SK-N-SH (cell line): ENCODE results near the gene ZBTB6. TPM values are rescaled to one million over a fixed set of nuclear protein-coding genes. Genes with fewer than 3 reads are reported as not detected.

Experiments
- CTCF ChIA-PET: fragments of 300-600, 350-600 bp; formaldehyde crosslinking; extraction: SDS; loops from one replicate; lab custom pipeline; 2021; lab: Yijun Ruan, JAX
- POLR2A ChIA-PET: fragments of 350-600 bp; sonication (Branson Sonifier 250); formaldehyde crosslinking; extraction: SDS; loops from one replicate; lab custom pipeline; 2020; ENCODE audit warnings: antibody characterized with exemption, inconsistent platforms; lab: Yijun Ruan, JAX
- DNase-seq: peaks from one replicate; pipeline ENCODE4 v3.0.0; 2012
- H2AFZ ChIP-seq: fragments of 200-600 bp; sonication (generic); 2 replicates; pipeline ENCODE4 v1.8.1; 2016; ENCODE audit warnings: antibody characterized with exemption, mild to moderate bottlenecking, low read depth
- H3F3A ChIP-seq: fragments of 200-600 bp; sonication (generic); replicated peaks from 2 replicates; pipeline ENCODE3; 2016; ENCODE audit warnings: antibody characterized with exemption, mild to moderate bottlenecking; ENCODE audit not compliant: insufficient read depth
- H3K27ac ChIP-seq, 2 experiments: fragments of 200-500 bp in 1 of 2; fragments of 200-600 bp in 1 of 2; sonication (Bioruptor generic) in 1 of 2; sonication (generic), shearing (Covaris generic) in 1 of 2; 2 replicates each; pipeline versions ENCODE4 v1.5.1 to v1.6.1; 2014 to 2016; ENCODE audit warnings: low read depth in 2 of 2, inconsistent platforms in 1 of 2, low read length in 1 of 2, mild to moderate bottlenecking in 1 of 2, mixed read lengths in 1 of 2
- H3K27me3 ChIP-seq: fragments of 200-600 bp; sonication (generic), shearing (Covaris generic); 2 replicates; pipeline ENCODE4 v1.6.1; 2016; ENCODE audit warnings: mixed run types; ENCODE audit not compliant: insufficient read depth
- H3K36me3 ChIP-seq, 2 experiments: fragments of 200-500 bp in 1 of 2; fragments of 200-600 bp in 1 of 2; sonication (Bioruptor generic) in 1 of 2; sonication (generic) in 1 of 2; replicated peaks in 1 of 2; 2 replicates each; pipeline versions ENCODE3 to v1.5.1; 2014 to 2016; ENCODE audit warnings: low read length in 1 of 2, mild to moderate bottlenecking in 1 of 2; ENCODE audit not compliant: insufficient read depth in 2 of 2, control insufficient read depth in 1 of 2
- H3K4me1 ChIP-seq, 2 experiments: fragments of 200-500 bp in 1 of 2; fragments of 200-600 bp in 1 of 2; sonication (Bioruptor generic) in 1 of 2; sonication (generic), shearing (Covaris generic) in 1 of 2; 2 replicates each; pipeline versions ENCODE4 v1.5.1 to v1.6.1; 2014 to 2016; ENCODE audit warnings: low read depth in 1 of 2, low read length in 1 of 2, mixed run types in 1 of 2; ENCODE audit not compliant: insufficient read depth in 2 of 2, control insufficient read depth in 1 of 2
- H3K4me2 ChIP-seq: fragments of 200-600 bp; sonication (generic), shearing (Covaris generic); 2 replicates; pipeline ENCODE4 v1.6.1; 2017; ENCODE audit warnings: mixed run types
- H3K4me3 ChIP-seq, 2 experiments: fragments of 200-500 bp in 1 of 2; fragments of 200-600 bp in 1 of 2; sonication (Bioruptor generic) in 1 of 2; sonication (generic), shearing (Covaris generic) in 1 of 2; 2 replicates each; pipeline versions ENCODE4 v1.5.1 to v1.8.1; 2014 to 2016; ENCODE audit warnings: low read depth in 2 of 2, inconsistent platforms in 1 of 2, low read length in 1 of 2, mild to moderate bottlenecking in 1 of 2, mixed read lengths in 1 of 2, moderate library complexity in 1 of 2
- H3K79me2 ChIP-seq: fragments of 200-600 bp; sonication (generic); 2 replicates; pipeline ENCODE4 v1.8.1; 2017; ENCODE audit warnings: mild to moderate bottlenecking; ENCODE audit not compliant: insufficient read depth
- H3K9ac ChIP-seq: fragments of 200-600 bp; sonication (generic); 2 replicates; pipeline ENCODE4 v1.6.1; 2017; ENCODE audit warnings: mixed run types
- H3K9me2 ChIP-seq: fragments of 200-600 bp; sonication (generic); 2 replicates; pipeline ENCODE4 v1.6.1; 2017; ENCODE audit warnings: mixed run types
- H3K9me3 ChIP-seq: fragments of 200-600 bp; sonication (generic); 2 replicates; pipeline ENCODE4 v1.6.1; 2017; ENCODE audit warnings: mixed run types, mild to moderate bottlenecking, moderate library complexity
- H4K20me1 ChIP-seq: fragments of 200-600 bp; sonication (generic); 2 replicates; pipeline ENCODE4 v1.6.1; 2017; ENCODE audit warnings: mild to moderate bottlenecking, mixed run types; ENCODE audit not compliant: insufficient read depth
- CTCF ChIP-seq: fragments of 200-600 bp; sonication (generic); IDR thresholded peaks from 2 replicates; pipeline ENCODE4 v1.6.1; 2017; ENCODE audit warnings: antibody characterized with exemption, mild to moderate bottlenecking, moderate library complexity
- ELF1 ChIP-seq: IDR thresholded peaks from 2 replicates; pipeline ENCODE4 v1.4.0; 2012
- FOSL2 ChIP-seq: IDR thresholded peaks from 2 replicates; pipeline ENCODE4 v1.4.0; 2012; ENCODE audit warnings: low read depth, mild to moderate bottlenecking, moderate library complexity, borderline replicate concordance
- FOXM1 ChIP-seq: IDR thresholded peaks from 2 replicates; pipeline ENCODE4 v1.4.0; 2012; ENCODE audit warnings: low read depth, mild to moderate bottlenecking
- GABPA ChIP-seq: IDR thresholded peaks from 2 replicates; pipeline ENCODE4 v1.4.0; 2012; ENCODE audit warnings: low read depth, mild to moderate bottlenecking
- MAX ChIP-seq: IDR thresholded peaks from 2 replicates; pipeline ENCODE4 v1.4.0; 2012; ENCODE audit warnings: low read depth
- NFIC ChIP-seq: IDR thresholded peaks from 2 replicates; pipeline ENCODE4 v1.4.0; 2012; ENCODE audit warnings: borderline replicate concordance
- REST ChIP-seq: IDR thresholded peaks from 2 replicates; pipeline ENCODE4 v1.6.1; 2012; ENCODE audit warnings: mild to moderate bottlenecking, low read depth, low read length, moderate library complexity
- RFX5 ChIP-seq: IDR thresholded peaks from 2 replicates; pipeline ENCODE4 v1.6.1; 2012; ENCODE audit warnings: mild to moderate bottlenecking, improper control_type of control experiment, low read length
- RXRA ChIP-seq: IDR thresholded peaks from 2 replicates; pipeline ENCODE4 v1.4.0; 2012; ENCODE audit warnings: low read depth, mild to moderate bottlenecking, borderline replicate concordance
- SMC3 ChIP-seq: IDR thresholded peaks from 2 replicates; pipeline ENCODE4 v1.6.1; 2012; ENCODE audit warnings: low read depth, low read length, improper control_type of control experiment
- TAF1 ChIP-seq: IDR thresholded peaks from 2 replicates; pipeline ENCODE4 v1.6.1; 2012; ENCODE audit warnings: low read depth, mild to moderate bottlenecking, low read length, moderate library complexity, borderline replicate concordance
- TEAD4 ChIP-seq: IDR thresholded peaks from 2 replicates; pipeline ENCODE4 v1.4.0; 2012; ENCODE audit warnings: mild to moderate bottlenecking, borderline replicate concordance; ENCODE audit not compliant: insufficient read depth
- USF2 ChIP-seq: fragments of 150-350 bp; IDR thresholded peaks from 2 replicates; pipeline ENCODE4 v1.6.1; 2017; ENCODE audit warnings: antibody characterized with exemption, low read length, low read depth, borderline replicate concordance
- ZBTB33 ChIP-seq: IDR thresholded peaks from 2 replicates; pipeline ENCODE4 v1.4.0; 2012; ENCODE audit warnings: low read depth, borderline replicate concordance
- WGBS: methylation state at CpG from one replicate; pipeline ENCODE4 v1.1.6; 2017; ENCODE audit warnings: low lambda C conversion rate; 5-methylcytosine and 5-hydroxymethylcytosine counted together
- polyA plus RNA-seq, 3 experiments: library from polyadenylated mRNA; depleted of rRNA; stranded (reverse); fragments of >200 nt; gene quantifications; 2 replicates each; pipeline ENCODE4 v1.2.3, GENCODE V29; 2012

Gene ZBTB6
- polyA plus RNA-seq, 1 of the 3 experiments (the other 2 are of a cell fraction) = 2.2 TPM

GRCh38 chr9:122946461-122947005, 33.4 kb upstream of the ZBTB6 start (continued):
- TF ChIP-seq CTCF (no peak), GABPA (no peak), RXRA (no peak), REST (no peak)
- TF ChIP-seq, all 33 proteins: peak for 0

- Histone ChIP-seq H4K20me1 (peaks cover 71% of the 10 kb centered on the region), H3K27me3 (no peaks in the 10 kb centered on the region), H3K4me3 (no peak overlapping the region), H3F3A (peaks cover 11% of the 10 kb centered on the region), H3K79me2 (peaks cover 93% of the 10 kb centered on the region), H3K9me2 (no peaks in the 10 kb centered on the region), H3K9me3 (no peaks in the 10 kb centered on the region), H3K4me2 (no peak overlapping the region), H3K27ac (no peak overlapping the region), H3K36me3 (peaks cover 0 to 14% of the 10 kb centered on the region in 2 experiments), H3K9ac (no peak overlapping the region), H2AFZ (no peak overlapping the region), H3K4me1 (peaks cover 0 to 25% of the 10 kb centered on the region in 2 experiments; a peak in 2 of 4 replicates)
- no peak for TF ChIP-seq FOSL2
- no peak for TF ChIP-seq NFIC
- TF ChIP-seq MAX = no peak
- no peak for TF ChIP-seq ELF1
- no peak for TF ChIP-seq FOXM1
- TF ChIP-seq GABPA = no peak
- no peak for TF ChIP-seq ZBTB33
- no peak for TF ChIP-seq TAF1
- no peak for TF ChIP-seq RXRA
- TF ChIP-seq SMC3 = no peak
- TF ChIP-seq RFX5 = no peak
- no peak for TF ChIP-seq TEAD4
- no peak for TF ChIP-seq USF2
- TF ChIP-seq CTCF = no peak
- 94% methylated on average over 4 of the region's 4 CpGs for WGBS
- CTCF ChIA-PET = interaction anchor here (0.8 kb wide), 1 partner anchor 47 kb away, joined by 3 read pairs; no protein-coding TSS in a partner anchor
- POLR2A ChIA-PET = no interaction called here
- DNase-seq = no peak
Observed at GRCh38 chr9:122944960-122945888, 32.1 kb upstream of the ZBTB6 start.
